Measurements from ENCODE around the gene RFESD.
"Not testable (repeated sequence)": the region's sequence is repeated elsewhere in the genome, so short reads cannot be mapped to it uniquely, and the experiment has no call there.

RFESD gene

DNA sequence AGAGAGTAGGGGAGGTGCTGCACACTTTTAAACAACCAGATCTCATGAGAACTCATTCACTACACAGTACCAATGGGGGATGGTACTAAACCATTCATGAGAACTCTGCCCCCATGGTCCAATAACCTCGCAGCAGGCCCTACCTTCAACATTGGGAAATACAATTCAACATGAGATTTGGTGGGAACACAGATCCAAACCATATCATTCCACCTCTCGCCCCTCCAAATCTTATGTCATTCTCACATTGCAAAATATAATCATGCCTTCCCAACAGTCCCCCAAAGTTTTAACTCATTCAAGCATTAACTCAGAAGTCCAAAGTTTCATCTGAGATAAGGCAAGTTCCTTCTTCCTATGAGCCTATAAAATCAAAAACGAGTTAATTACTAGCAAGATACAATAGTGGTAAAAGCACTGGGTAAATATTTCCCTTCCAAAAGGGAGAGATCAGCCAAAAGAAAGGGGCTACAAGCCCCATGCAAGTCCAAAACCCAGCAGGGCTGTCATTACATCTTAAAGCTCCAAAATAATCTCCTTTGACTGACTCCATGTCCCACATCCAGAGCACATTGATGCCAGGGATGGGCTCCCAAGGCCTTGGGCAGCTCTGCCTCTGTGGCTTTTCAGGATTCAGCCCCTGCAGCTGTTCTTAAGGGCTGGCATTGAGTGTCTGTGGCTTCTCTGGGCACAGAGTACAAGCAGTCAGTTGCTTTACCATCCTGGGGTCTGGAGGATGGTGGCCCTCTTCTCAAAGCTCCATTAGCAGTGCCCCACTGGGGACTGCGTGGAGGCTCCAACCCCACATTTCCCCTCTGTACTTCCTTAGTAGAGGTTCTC is 18.4 kb upstream of the RFESD start:
- no peak overlapping the region for H3K9ac ChIP-seq (ENCODE audit: low read depth in 1 of 2, low read length in 2 of 2)
- H3K36me3 ChIP-seq (ENCODE audit: control insufficient read depth in 1 of 2, insufficient read depth in 2 of 2, low read length in 2 of 2) = no peaks in the 10 kb centered on the region
- H3K9me3 ChIP-seq (ENCODE audit: control insufficient read depth in 1 of 2, low read length in 2 of 2) = no peaks in the 10 kb centered on the region
- no peak overlapping the region for H3K27ac ChIP-seq (ENCODE audit: low read depth, low read length)
- H3K4me1 ChIP-seq (ENCODE audit: control insufficient read depth in 1 of 2, insufficient read depth in 2 of 2, low read length in 2 of 2) = peaks cover 5% of the 10 kb centered on the region in 2 donors
- no peak overlapping the region for H3K4me3 ChIP-seq (ENCODE audit: low read depth in 1 of 2, low read length in 2 of 2)
- no peaks in the 10 kb centered on the region for H3K27me3 ChIP-seq (ENCODE audit: control insufficient read depth in 1 of 2, insufficient read depth in 2 of 2, low read length in 2 of 2)

DNA sequence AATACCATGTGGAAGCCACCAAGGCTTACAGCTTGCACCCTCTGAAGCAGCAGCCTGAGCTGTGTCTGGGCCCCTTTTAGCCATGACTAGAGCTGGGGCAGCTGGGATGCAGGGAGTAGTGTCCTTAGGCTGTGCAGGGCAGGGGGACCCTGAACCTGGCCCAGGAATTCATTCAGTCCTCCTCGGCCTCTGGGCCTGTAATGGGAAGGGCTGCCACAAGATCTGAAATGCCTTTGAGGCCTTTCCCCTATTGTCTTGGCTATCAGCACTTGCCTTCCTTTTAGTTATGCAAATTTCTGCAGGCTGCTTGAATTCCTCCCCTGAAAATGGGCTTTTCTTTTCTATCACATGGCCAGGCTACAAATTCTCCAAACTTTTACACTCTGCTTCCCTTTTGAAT is 17.6 kb upstream of the RFESD start:
- H3K4me1 ChIP-seq (ENCODE audit: control insufficient read depth in 1 of 2, insufficient read depth in 2 of 2, low read length in 2 of 2) = peaks cover 5% of the 10 kb centered on the region in 2 donors
- no peak overlapping the region for H3K27ac ChIP-seq (ENCODE audit: low read depth, low read length)
- H3K27me3 ChIP-seq (ENCODE audit: control insufficient read depth in 1 of 2, insufficient read depth in 2 of 2, low read length in 2 of 2) = no peaks in the 10 kb centered on the region
- no peak overlapping the region for H3K9ac ChIP-seq (ENCODE audit: low read depth in 1 of 2, low read length in 2 of 2)
- no peak overlapping the region for H3K4me3 ChIP-seq (ENCODE audit: low read depth in 1 of 2, low read length in 2 of 2)
- H3K9me3 ChIP-seq (ENCODE audit: control insufficient read depth in 1 of 2, low read length in 2 of 2) = no peaks in the 10 kb centered on the region
- H3K36me3 ChIP-seq (ENCODE audit: control insufficient read depth in 1 of 2, insufficient read depth in 2 of 2, low read length in 2 of 2) = no peaks in the 10 kb centered on the region

DNA sequence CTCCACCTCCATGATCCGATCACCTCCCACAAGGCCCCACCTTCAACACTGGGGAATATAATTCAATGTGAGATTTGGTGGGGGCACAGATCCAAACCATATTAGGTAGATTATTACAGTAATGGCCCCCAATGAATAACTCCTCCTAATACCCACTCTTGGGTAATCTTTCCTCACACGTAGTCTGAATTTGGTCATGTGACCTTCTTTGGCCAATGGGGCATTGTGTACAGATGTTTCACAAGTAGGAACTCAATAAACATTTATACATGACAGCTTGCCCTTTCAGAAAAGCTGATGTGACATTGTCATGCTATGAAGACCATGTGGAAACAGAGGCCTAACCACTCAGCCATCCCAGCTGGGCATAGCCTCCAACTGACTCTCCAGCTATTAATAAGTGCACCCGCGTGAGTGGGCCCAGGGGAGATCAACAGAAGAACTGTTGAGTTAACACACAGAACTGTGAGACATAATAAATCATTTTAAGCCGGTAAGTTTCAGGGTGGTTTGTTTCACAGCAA is 16.1 kb upstream of the RFESD start:
- no peak overlapping the region for H3K27ac ChIP-seq (ENCODE audit: low read depth, low read length)

GRCh38 chr5:95631255-95631958 is 15.2 kb upstream of the RFESD start:
- Histone ChIP-seq H3K9me3 (ENCODE audit: control insufficient read depth in 1 of 2, low read length in 2 of 2) (no peaks in the 10 kb centered on the region), H3K9ac (ENCODE audit: low read depth in 1 of 2, low read length in 2 of 2) (no peak overlapping the region), H3K4me1 (ENCODE audit: control insufficient read depth in 1 of 2, insufficient read depth in 2 of 2, low read length in 2 of 2) (peaks cover 5% of the 10 kb centered on the region in 2 donors), H3K27me3 (ENCODE audit: control insufficient read depth in 1 of 2, insufficient read depth in 2 of 2, low read length in 2 of 2) (no peaks in the 10 kb centered on the region), H3K36me3 (ENCODE audit: control insufficient read depth in 1 of 2, insufficient read depth in 2 of 2, low read length in 2 of 2) (no peaks in the 10 kb centered on the region), H3K4me3 (ENCODE audit: low read depth in 1 of 2, low read length in 2 of 2) (no peak overlapping the region), H3K27ac (ENCODE audit: low read depth, low read length) (no peak overlapping the region)

More for the DNA sequence above, 16.1 kb upstream of the RFESD start:
- no peaks in the 10 kb centered on the region for H3K9me3 ChIP-seq (ENCODE audit: control insufficient read depth in 1 of 2, low read length in 2 of 2)
- no peaks in the 10 kb centered on the region for H3K36me3 ChIP-seq (ENCODE audit: control insufficient read depth in 1 of 2, insufficient read depth in 2 of 2, low read length in 2 of 2)
- no peaks in the 10 kb centered on the region for H3K27me3 ChIP-seq (ENCODE audit: control insufficient read depth in 1 of 2, insufficient read depth in 2 of 2, low read length in 2 of 2)
- H3K4me3 ChIP-seq (ENCODE audit: low read depth in 1 of 2, low read length in 2 of 2) = no peak overlapping the region
- no peak overlapping the region for H3K9ac ChIP-seq (ENCODE audit: low read depth in 1 of 2, low read length in 2 of 2)
- peaks cover 5% of the 10 kb centered on the region in 2 donors for H3K4me1 ChIP-seq (ENCODE audit: control insufficient read depth in 1 of 2, insufficient read depth in 2 of 2, low read length in 2 of 2)

DNA sequence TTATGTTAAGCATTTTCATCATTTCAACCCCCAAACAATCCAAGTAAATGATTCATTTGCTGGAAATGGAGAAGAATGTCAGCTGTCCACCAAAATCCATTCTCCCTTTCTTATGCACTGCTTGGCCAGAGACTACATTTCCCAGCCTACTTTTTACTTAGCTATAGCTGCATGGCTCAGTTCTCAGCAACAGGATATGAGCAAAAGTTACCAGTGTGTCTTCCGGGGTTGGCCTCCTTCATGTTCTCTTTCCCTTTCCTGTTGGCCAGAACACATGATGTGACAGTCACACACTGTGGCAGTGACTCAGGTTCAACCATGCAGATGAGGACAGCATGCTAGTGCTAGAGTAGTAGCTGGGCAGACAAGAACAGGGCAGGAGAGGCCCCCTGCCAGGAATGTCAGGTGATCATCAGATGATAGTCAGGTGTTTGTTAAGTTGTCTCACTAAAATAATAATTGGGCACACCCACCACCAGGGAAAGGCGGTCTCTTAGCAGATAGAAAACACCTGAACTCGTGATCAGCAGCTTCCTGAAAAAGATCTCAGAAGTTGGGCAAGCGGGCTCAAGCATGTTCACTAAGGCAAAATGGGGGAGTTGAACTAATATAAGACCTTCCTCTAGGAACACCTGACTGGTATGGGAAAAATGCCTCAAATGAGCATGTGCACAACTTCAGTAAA is 14.4 kb upstream of the RFESD start:
- Histone ChIP-seq H3K9me3 (ENCODE audit: control insufficient read depth in 1 of 2, low read length in 2 of 2) (no peaks in the 10 kb centered on the region), H3K4me1 (ENCODE audit: control insufficient read depth in 1 of 2, insufficient read depth in 2 of 2, low read length in 2 of 2) (peaks cover 5% of the 10 kb centered on the region in 2 donors), H3K27me3 (ENCODE audit: control insufficient read depth in 1 of 2, insufficient read depth in 2 of 2, low read length in 2 of 2) (no peaks in the 10 kb centered on the region), H3K27ac (ENCODE audit: low read depth, low read length) (no peak overlapping the region), H3K4me3 (ENCODE audit: low read depth in 1 of 2, low read length in 2 of 2) (no peak overlapping the region), H3K9ac (ENCODE audit: low read depth in 1 of 2, low read length in 2 of 2) (no peak overlapping the region), H3K36me3 (ENCODE audit: control insufficient read depth in 1 of 2, insufficient read depth in 2 of 2, low read length in 2 of 2) (no peaks in the 10 kb centered on the region)

GRCh38 chr5:95632942-95633341 is 13.6 kb upstream of the RFESD start:
- H3K36me3 ChIP-seq (ENCODE audit: control insufficient read depth in 1 of 2, insufficient read depth in 2 of 2, low read length in 2 of 2); H3K4me3 ChIP-seq (ENCODE audit: low read depth in 1 of 2, low read length in 2 of 2); H3K27me3 ChIP-seq (ENCODE audit: control insufficient read depth in 1 of 2, insufficient read depth in 2 of 2, low read length in 2 of 2); H3K9me3 ChIP-seq (ENCODE audit: control insufficient read depth in 1 of 2, low read length in 2 of 2); H3K9ac ChIP-seq (ENCODE audit: low read depth in 1 of 2, low read length in 2 of 2); H3K4me1 ChIP-seq (ENCODE audit: control insufficient read depth in 1 of 2, insufficient read depth in 2 of 2, low read length in 2 of 2); H3K27ac ChIP-seq (ENCODE audit: low read depth, low read length): not testable (repeated sequence)

DNA sequence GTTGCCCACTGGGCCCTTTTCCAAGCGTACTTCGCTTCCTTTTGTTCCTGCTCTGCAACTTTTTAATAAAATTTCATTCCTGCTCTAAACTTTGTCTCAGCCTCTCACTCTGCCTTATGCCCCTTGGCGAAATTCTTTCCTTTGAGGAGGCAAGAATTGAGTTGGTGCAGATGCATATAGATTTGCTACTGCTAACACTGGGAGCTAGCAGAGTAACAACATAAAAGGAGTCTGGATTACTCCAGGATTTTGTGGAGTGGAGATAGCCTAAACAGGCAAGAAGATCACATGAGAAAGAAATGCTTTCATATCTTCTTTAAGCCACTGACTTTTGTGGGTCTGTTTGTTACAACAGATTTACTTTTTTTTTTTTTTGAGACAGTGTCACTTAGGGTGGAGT is 12.9 kb upstream of the RFESD start:
- Histone ChIP-seq H3K4me1 (ENCODE audit: control insufficient read depth in 1 of 2, insufficient read depth in 2 of 2, low read length in 2 of 2) (peaks cover 0 to 5% of the 10 kb centered on the region in 2 donors), H3K4me3 (ENCODE audit: low read depth in 1 of 2, low read length in 2 of 2) (no peak overlapping the region), H3K9me3 (ENCODE audit: control insufficient read depth in 1 of 2, low read length in 2 of 2) (no peaks in the 10 kb centered on the region), H3K36me3 (ENCODE audit: control insufficient read depth in 1 of 2, insufficient read depth in 2 of 2, low read length in 2 of 2) (no peaks in the 10 kb centered on the region), H3K27ac (ENCODE audit: low read depth, low read length) (no peak overlapping the region), H3K27me3 (ENCODE audit: control insufficient read depth in 1 of 2, insufficient read depth in 2 of 2, low read length in 2 of 2) (no peaks in the 10 kb centered on the region), H3K9ac (ENCODE audit: low read depth in 1 of 2, low read length in 2 of 2) (no peak overlapping the region)

GRCh38 chr5:95634081-95634480 is 12.5 kb upstream of the RFESD start:
- Histone ChIP-seq H3K27ac (ENCODE audit: low read depth, low read length) (no peak overlapping the region), H3K9ac (ENCODE audit: low read depth in 1 of 2, low read length in 2 of 2) (no peak overlapping the region), H3K36me3 (ENCODE audit: control insufficient read depth in 1 of 2, insufficient read depth in 2 of 2, low read length in 2 of 2) (no peaks in the 10 kb centered on the region)

GRCh38 chr5:95638632-95639031 is 7.9 kb upstream of the RFESD start:
- no peaks in the 10 kb centered on the region for H3K27me3 ChIP-seq (ENCODE audit: control insufficient read depth in 1 of 2, insufficient read depth in 2 of 2, low read length in 2 of 2)
- no peaks in the 10 kb centered on the region for H3K36me3 ChIP-seq (ENCODE audit: control insufficient read depth in 1 of 2, insufficient read depth in 2 of 2, low read length in 2 of 2)
- no peak overlapping the region for H3K9ac ChIP-seq (ENCODE audit: low read depth in 1 of 2, low read length in 2 of 2)
- H3K4me1 ChIP-seq (ENCODE audit: control insufficient read depth in 1 of 2, insufficient read depth in 2 of 2, low read length in 2 of 2) = peaks cover 0 to 8% of the 10 kb centered on the region in 2 donors
- H3K9me3 ChIP-seq (ENCODE audit: control insufficient read depth in 1 of 2, low read length in 2 of 2) = no peaks in the 10 kb centered on the region
- H3K4me3 ChIP-seq (ENCODE audit: low read depth in 1 of 2, low read length in 2 of 2) = no peak overlapping the region
- no peak overlapping the region for H3K27ac ChIP-seq (ENCODE audit: low read depth, low read length)

More at GRCh38 chr5:95634081-95634480, 12.5 kb upstream of the RFESD start:
- Histone ChIP-seq H3K4me1 (ENCODE audit: control insufficient read depth in 1 of 2, insufficient read depth in 2 of 2, low read length in 2 of 2) (peaks cover 0 to 5% of the 10 kb centered on the region in 2 donors), H3K27me3 (ENCODE audit: control insufficient read depth in 1 of 2, insufficient read depth in 2 of 2, low read length in 2 of 2) (no peaks in the 10 kb centered on the region), H3K9me3 (ENCODE audit: control insufficient read depth in 1 of 2, low read length in 2 of 2) (no peaks in the 10 kb centered on the region), H3K4me3 (ENCODE audit: low read depth in 1 of 2, low read length in 2 of 2) (no peak overlapping the region)

- Histone ChIP-seq H3K9ac (ENCODE audit: low read depth in 1 of 2, low read length in 2 of 2) (no peak overlapping the region), H3K4me1 (ENCODE audit: control insufficient read depth in 1 of 2, insufficient read depth in 2 of 2, low read length in 2 of 2) (peaks cover 0 to 12% of the 10 kb centered on the region in 2 donors), H3K27ac (ENCODE audit: low read depth, low read length) (no peak overlapping the region)
Measured at GRCh38 chr5:95641741-95642220, 4.8 kb upstream of the RFESD start.

More at GRCh38 chr5:95641741-95642220, 4.8 kb upstream of the RFESD start:
- H3K27me3 ChIP-seq (ENCODE audit: control insufficient read depth in 1 of 2, insufficient read depth in 2 of 2, low read length in 2 of 2) = no peaks in the 10 kb centered on the region
- H3K36me3 ChIP-seq (ENCODE audit: control insufficient read depth in 1 of 2, insufficient read depth in 2 of 2, low read length in 2 of 2) = no peaks in the 10 kb centered on the region
- no peak overlapping the region for H3K4me3 ChIP-seq (ENCODE audit: low read depth in 1 of 2, low read length in 2 of 2)
- no peaks in the 10 kb centered on the region for H3K9me3 ChIP-seq (ENCODE audit: control insufficient read depth in 1 of 2, low read length in 2 of 2)

Measured in duodenal mucosa (tissue), 2 donors.